Stimulated activated naive CD8-positive, alpha-beta T cell treated with anti-CD3 and anti-CD28 coated beads, Interleukin-15, Interleukin-2, amounts not matched to agents 100 ng/mL and 50 ng/mL, for 24 hours (primary cell): Measurements from ENCODE around the gene TMA7B.

ENCODE experiments used
- H3K27ac Mint-ChIP-seq: one replicate; pipeline ENCODE4 v1.8.0; 2021; ENCODE audit warnings: mild to moderate bottlenecking, mixed read lengths
- H3K27me3 Mint-ChIP-seq: one replicate; pipeline ENCODE4 v1.8.0; 2021; ENCODE audit warnings: mixed read lengths
- H3K36me3 Mint-ChIP-seq: one replicate; pipeline ENCODE4 v1.8.0; 2021; ENCODE audit warnings: low read depth, mixed read lengths
- H3K4me1 Mint-ChIP-seq: one replicate; pipeline ENCODE4 v1.8.0; 2021; ENCODE audit warnings: low read depth, mixed read lengths
- H3K4me3 Mint-ChIP-seq: one replicate; pipeline ENCODE4 v1.8.0; 2021; ENCODE audit warnings: mild to moderate bottlenecking, mixed read lengths
- H3K9me3 Mint-ChIP-seq: one replicate; pipeline ENCODE4 v1.8.0; 2021; ENCODE audit warnings: mixed read lengths

Gene TMA7B

GRCh38 chr22:39994041-39994565, 33.9 kb downstream of the TMA7B start:
- H3K9me3 Mint-ChIP-seq: no peaks in the 10 kb centered on the region
- H3K4me3 Mint-ChIP-seq: peak overlapping the region; percentile 50
- H3K4me1 Mint-ChIP-seq: peaks cover 14% of the 10 kb centered on the region
- peaks cover 23% of the 10 kb centered on the region for H3K27me3 Mint-ChIP-seq
- no peaks in the 10 kb centered on the region for H3K36me3 Mint-ChIP-seq
- H3K27ac Mint-ChIP-seq: peak overlapping the region; percentile 78

GRCh38 chr22:39994566-39995392, 34.6 kb downstream of the TMA7B start, which contains the start of gene FAM83F:
FAM83F (plus strand) TSS chr22:39994954; CDS start chr22:39995043, 89 bp downstream.
- H3K27ac Mint-ChIP-seq: peak within 1 kb of the TSS; percentile 78
- peak within 1 kb of the TSS; percentile 50 for H3K4me3 Mint-ChIP-seq
- no peaks in the 10 kb centered on the region for H3K9me3 Mint-ChIP-seq
- H3K27me3 Mint-ChIP-seq: peaks cover 20% of the 10 kb centered on the region
- peaks cover 14% of the 10 kb centered on the region for H3K4me1 Mint-ChIP-seq
- H3K36me3 Mint-ChIP-seq: no peaks in the 10 kb centered on the region

GRCh38 chr22:39995393-39996252, 35.4 kb downstream of the TMA7B start:
- Mint-ChIP-seq H3K4me3 (peak overlapping the region; percentile 20), H3K36me3 (no peaks in the 10 kb centered on the region), H3K27me3 (peaks cover 20% of the 10 kb centered on the region), H3K4me1 (peaks cover 14% of the 10 kb centered on the region), H3K27ac (peak overlapping the region; percentile 13), H3K9me3 (no peaks in the 10 kb centered on the region)

- Mint-ChIP-seq H3K4me1 (peaks cover 14% of the 10 kb centered on the region), H3K4me3 (no peak overlapping the region), H3K36me3 (no peaks in the 10 kb centered on the region), H3K27ac (no peak overlapping the region), H3K9me3 (no peaks in the 10 kb centered on the region), H3K27me3 (peaks cover 20% of the 10 kb centered on the region)
Observed at GRCh38 chr22:39996732-39997131, 36.5 kb downstream of the TMA7B start.

- Mint-ChIP-seq H3K4me3 (no peak overlapping the region), H3K9me3 (no peaks in the 10 kb centered on the region), H3K4me1 (peaks cover 14% of the 10 kb centered on the region), H3K27me3 (peaks cover 20% of the 10 kb centered on the region), H3K27ac (no peak overlapping the region), H3K36me3 (no peaks in the 10 kb centered on the region)
Observed at GRCh38 chr22:39997421-39997820, 37.2 kb downstream of the TMA7B start.

GRCh38 chr22:39997939-39998726, 37.9 kb downstream of the TMA7B start:
- Mint-ChIP-seq H3K9me3 (no peaks in the 10 kb centered on the region), H3K4me1 (peaks cover 14% of the 10 kb centered on the region), H3K27me3 (peaks cover 19% of the 10 kb centered on the region), H3K36me3 (no peaks in the 10 kb centered on the region), H3K27ac (no peak overlapping the region), H3K4me3 (no peak overlapping the region)

- no peak overlapping the region for H3K4me3 Mint-ChIP-seq
- peaks cover 16% of the 10 kb centered on the region for H3K27me3 Mint-ChIP-seq
- peaks cover 7% of the 10 kb centered on the region for H3K4me1 Mint-ChIP-seq
- no peaks in the 10 kb centered on the region for H3K36me3 Mint-ChIP-seq
- no peaks in the 10 kb centered on the region for H3K9me3 Mint-ChIP-seq
- no peak overlapping the region for H3K27ac Mint-ChIP-seq
Observed at GRCh38 chr22:39999144-39999757, 39.1 kb downstream of the TMA7B start.

- Mint-ChIP-seq H3K9me3 (no peaks in the 10 kb centered on the region), H3K27me3 (peaks cover 19% of the 10 kb centered on the region), H3K36me3 (no peaks in the 10 kb centered on the region), H3K27ac (no peak overlapping the region), H3K4me1 (peaks cover 6% of the 10 kb centered on the region), H3K4me3 (no peak overlapping the region)
Observed at GRCh38 chr22:40000171-40000570, 40.0 kb downstream of the TMA7B start.

GRCh38 chr22:40001106-40001505, 40.9 kb downstream of the TMA7B start:
- Mint-ChIP-seq H3K27me3 (peaks cover 16% of the 10 kb centered on the region), H3K36me3 (no peaks in the 10 kb centered on the region), H3K9me3 (no peaks in the 10 kb centered on the region), H3K4me3 (no peak overlapping the region), H3K4me1 (peaks cover 6% of the 10 kb centered on the region), H3K27ac (no peak overlapping the region)

- Mint-ChIP-seq H3K27ac (no peak overlapping the region), H3K9me3 (no peaks in the 10 kb centered on the region), H3K27me3 (peaks cover 7% of the 10 kb centered on the region)
Observed at GRCh38 chr22:40001800-40002577, 41.8 kb downstream of the TMA7B start.

GRCh38 chr22:40002935-40003715, 42.9 kb downstream of the TMA7B start:
- Mint-ChIP-seq H3K27me3 (peaks cover 9% of the 10 kb centered on the region), H3K36me3 (no peaks in the 10 kb centered on the region), H3K27ac (no peak overlapping the region), H3K4me1 (peaks cover 6% of the 10 kb centered on the region), H3K4me3 (no peak overlapping the region), H3K9me3 (no peaks in the 10 kb centered on the region)

More at GRCh38 chr22:40001800-40002577, 41.8 kb downstream of the TMA7B start:
- Mint-ChIP-seq H3K36me3 (no peaks in the 10 kb centered on the region), H3K4me1 (peaks cover under 1% of the 10 kb centered on the region), H3K4me3 (no peak overlapping the region)

- no peak overlapping the region for H3K4me3 Mint-ChIP-seq
- no peaks in the 10 kb centered on the region for H3K9me3 Mint-ChIP-seq
- peaks cover 19% of the 10 kb centered on the region for H3K4me1 Mint-ChIP-seq
- no peaks in the 10 kb centered on the region for H3K36me3 Mint-ChIP-seq
- H3K27me3 Mint-ChIP-seq: peaks cover 13% of the 10 kb centered on the region
- H3K27ac Mint-ChIP-seq: no peak overlapping the region
Observed at GRCh38 chr22:40004836-40005235, 44.6 kb downstream of the TMA7B start.

GRCh38 chr22:40006641-40007040, 46.4 kb downstream of the TMA7B start:
- Mint-ChIP-seq H3K9me3 (no peaks in the 10 kb centered on the region), H3K27me3 (peaks cover 16% of the 10 kb centered on the region), H3K4me1 (peaks cover 25% of the 10 kb centered on the region), H3K36me3 (no peaks in the 10 kb centered on the region), H3K27ac (no peak overlapping the region), H3K4me3 (no peak overlapping the region)
